HG02798 (cell line): Measurements from ENCODE around the gene HLA-DPB1.
A peak's percentile ranks its signal among the peaks of the same experiment; 100 is the strongest.
"Not testable (repeated sequence)": the region's sequence is repeated elsewhere in the genome, so short reads cannot be mapped to it uniquely, and the experiment has no call there.

Experiments
- ATAC-seq: cut with Tn5 transposase; IDR thresholded peaks from one replicate; pipeline ENCODE4 v1.9.1; 2021; ENCODE audit warnings: mild to moderate bottlenecking; ENCODE audit not compliant: unreplicated experiment, poor library complexity

HLA-DPB1 gene

DNA sequence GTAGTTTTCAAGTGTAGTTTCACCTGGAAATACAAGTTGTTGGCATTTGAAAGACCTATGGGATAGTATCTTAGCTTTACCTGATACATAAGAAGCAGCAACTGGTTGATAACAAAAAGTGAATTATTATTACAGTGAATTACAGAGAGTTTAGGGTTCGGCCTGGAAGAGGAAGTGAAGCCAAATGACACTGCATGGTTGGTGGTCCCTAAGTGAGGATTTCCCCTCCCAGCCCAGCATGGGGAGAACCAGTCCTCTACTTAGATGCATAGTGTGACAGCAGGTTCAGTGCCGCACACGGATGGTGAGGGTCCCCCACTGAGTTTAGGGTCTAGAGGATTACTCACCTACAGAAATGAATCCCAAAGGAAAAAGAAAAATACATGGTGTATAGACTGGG is 18.1 kb downstream of the HLA-DPB1 start:
- no peak for ATAC-seq

- no peak for ATAC-seq
These were observed 19.9 kb downstream of the HLA-DPB1 start for GRCh38 chr6:33095681-33096080.

GRCh38 chr6:33101121-33101737 is 25.4 kb downstream of the HLA-DPB1 start:
- not testable (repeated sequence) for ATAC-seq

- ATAC-seq = no peak
These were observed 28.0 kb downstream of the HLA-DPB1 start for GRCh38 chr6:33103776-33104175.

- no peak for ATAC-seq
These were observed 29.1 kb downstream of the HLA-DPB1 start for GRCh38 chr6:33104887-33105286.

GRCh38 chr6:33105386-33105785 is 29.6 kb downstream of the HLA-DPB1 start:
- no peak for ATAC-seq

- no peak for ATAC-seq
These were observed 30.4 kb downstream of the HLA-DPB1 start for GRCh38 chr6:33105916-33106871.

GRCh38 chr6:33107641-33108040 is 31.9 kb downstream of the HLA-DPB1 start:
- ATAC-seq = no peak

GRCh38 chr6:33108307-33108706 is 32.5 kb downstream of the HLA-DPB1 start:
- no peak for ATAC-seq

DNA sequence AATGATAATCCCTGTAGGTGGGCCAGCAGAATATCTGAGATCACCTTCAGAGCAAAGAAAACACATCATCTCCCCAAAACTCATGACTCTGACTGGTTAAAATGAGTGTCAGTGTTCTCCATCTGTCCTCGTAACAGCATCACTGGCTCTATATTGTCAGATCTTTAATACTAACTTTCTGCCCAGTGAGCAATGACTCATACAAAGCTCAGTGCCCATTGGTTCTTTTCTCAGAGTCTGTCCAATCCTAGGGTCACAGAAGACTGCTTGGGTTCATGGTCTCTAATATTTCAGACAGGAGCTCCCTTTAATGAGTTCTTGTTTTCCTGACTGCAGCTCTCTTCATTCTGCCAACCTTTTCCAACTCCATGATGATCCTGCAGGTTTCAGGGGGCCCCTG is 36.4 kb downstream of the HLA-DPB1 start:
- ATAC-seq = peak; percentile 91

DNA sequence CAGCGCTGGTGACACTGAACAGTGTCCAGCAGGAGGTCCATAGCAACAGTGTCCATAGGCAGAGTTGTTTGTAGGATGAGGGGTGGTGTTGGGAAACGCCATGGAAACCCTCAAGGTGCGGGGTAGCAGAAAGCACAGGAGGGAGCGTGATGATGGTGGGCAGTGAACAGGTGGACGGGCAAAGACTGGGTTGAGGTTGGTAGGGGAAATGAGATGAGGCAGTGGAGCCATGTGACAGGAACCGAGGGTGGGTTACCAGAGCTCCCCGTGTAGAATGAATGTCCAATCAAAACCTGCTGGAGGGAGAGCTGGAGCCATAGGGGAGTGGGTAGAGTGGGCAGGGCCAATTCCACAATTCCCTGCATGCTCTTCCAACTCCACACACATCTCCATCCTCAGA is 38.0 kb downstream of the HLA-DPB1 start:
- no peak for ATAC-seq

GRCh38 chr6:33114406-33114805 is 38.6 kb downstream of the HLA-DPB1 start:
- ATAC-seq = no peak

DNA sequence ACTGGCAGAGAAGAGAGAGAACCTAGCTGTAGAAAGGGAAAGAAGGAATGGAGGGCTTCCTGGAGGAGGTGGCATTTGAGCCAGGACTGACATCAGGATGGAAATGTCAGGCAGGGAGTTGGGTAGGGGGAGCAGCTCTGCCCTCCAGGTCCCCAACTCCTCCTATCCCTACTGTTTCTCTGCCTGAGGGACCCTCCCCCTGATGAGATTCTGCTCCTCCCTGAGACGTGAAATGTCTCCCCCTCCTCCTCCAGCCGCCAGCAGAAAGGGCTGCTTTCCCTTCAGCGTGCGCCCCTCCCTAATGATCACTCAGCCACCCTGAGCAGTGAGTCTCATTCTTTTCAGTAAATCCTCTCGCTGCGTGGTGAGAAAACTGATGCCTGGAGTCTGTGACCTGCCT is 40.6 kb downstream of the HLA-DPB1 start:
- no peak for ATAC-seq

DNA sequence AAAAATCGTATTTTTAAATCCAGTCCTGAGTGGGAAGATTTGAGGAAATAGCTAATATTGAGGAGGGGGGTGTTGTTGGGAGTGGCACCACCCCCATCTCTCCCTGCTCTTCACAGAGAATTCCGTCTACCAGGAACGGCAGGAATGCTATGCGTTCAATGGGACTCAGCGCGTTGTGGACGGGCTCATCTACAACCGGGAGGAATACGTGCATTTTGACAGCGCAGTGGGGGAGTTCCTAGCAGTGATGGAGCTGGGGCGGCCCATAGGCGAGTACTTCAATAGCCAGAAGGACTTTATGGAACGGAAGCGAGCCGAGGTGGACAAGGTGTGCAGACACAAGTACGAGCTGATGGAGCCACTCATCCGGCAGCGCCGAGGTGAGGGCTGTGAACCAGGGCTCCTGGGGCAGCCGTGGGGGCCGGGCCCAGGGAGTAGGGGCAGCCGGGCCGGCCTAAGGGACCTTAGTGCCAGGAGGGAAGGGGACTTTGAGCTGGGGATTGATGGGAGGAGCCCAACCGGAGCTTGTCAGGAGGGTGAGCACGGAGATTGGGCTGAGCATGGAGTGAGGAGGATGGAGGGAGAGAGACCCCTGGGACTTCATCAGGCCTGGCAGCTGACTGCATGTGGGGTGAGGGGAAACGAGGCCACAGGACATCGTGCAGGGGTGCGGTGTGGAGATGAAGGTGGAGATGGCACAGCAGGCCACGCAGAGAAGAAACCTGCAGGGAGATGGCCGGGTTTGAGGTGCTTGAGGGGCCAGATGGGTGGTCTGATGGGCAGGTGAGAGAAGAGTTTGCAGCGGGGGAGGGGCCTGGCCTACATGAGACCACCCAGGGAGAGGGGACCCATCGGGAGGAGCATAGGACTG is 41.3 kb downstream of the HLA-DPB1 start:
- no peak for ATAC-seq

GRCh38 chr6:33117811-33118277 is 42.1 kb downstream of the HLA-DPB1 start:
- ATAC-seq = no peak

DNA sequence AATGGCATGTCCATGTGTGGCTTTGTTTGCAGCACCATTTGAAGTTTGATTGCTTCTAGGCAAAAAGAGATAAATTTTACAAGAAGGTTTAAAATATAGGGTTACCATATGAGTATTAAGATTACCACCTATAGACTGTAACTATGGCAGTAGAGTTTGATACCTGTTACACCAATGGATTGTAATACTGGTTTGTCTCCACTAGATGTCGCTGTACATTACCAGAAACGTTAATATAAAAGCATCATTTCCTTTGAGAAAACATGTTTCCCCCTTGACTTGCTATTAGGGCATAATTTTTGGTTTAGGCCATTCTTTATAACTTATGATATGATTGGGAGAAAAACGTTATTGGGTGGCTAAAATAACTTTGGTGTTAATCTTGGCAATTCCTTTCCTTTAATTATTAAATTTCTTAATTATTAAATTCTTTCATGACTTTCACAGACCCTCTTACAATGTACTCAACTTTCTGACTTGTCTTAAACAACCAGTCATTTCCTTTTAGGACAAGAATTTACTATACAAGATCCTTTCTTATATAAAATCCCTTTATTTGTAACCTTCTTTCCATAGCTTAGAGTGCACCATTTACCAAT is 42.8 kb downstream of the HLA-DPB1 start:
- ATAC-seq = no peak

DNA sequence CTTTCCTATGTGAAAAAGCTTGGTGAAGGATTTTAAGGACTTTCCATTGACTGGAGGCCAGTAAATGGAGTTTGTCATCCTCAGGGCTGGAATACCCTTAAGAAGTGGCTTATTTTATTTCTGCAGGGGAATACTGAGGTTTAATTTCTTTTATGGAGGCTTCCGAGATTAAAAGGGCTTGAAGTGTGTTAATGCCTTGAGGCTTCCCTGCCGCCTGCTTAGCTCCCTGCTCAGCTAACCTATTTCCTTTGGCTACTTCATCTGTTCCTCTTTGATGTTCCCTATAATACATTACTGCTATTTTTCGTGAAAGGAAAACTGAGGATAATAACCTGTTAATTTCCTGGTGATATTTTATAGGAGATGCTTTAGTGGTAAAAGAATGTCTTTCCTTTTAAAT is 44.2 kb downstream of the HLA-DPB1 start:
- ATAC-seq = no peak

- ATAC-seq = no peak
These were observed 47.4 kb downstream of the HLA-DPB1 start for GRCh38 chr6:33123181-33123580.

DNA sequence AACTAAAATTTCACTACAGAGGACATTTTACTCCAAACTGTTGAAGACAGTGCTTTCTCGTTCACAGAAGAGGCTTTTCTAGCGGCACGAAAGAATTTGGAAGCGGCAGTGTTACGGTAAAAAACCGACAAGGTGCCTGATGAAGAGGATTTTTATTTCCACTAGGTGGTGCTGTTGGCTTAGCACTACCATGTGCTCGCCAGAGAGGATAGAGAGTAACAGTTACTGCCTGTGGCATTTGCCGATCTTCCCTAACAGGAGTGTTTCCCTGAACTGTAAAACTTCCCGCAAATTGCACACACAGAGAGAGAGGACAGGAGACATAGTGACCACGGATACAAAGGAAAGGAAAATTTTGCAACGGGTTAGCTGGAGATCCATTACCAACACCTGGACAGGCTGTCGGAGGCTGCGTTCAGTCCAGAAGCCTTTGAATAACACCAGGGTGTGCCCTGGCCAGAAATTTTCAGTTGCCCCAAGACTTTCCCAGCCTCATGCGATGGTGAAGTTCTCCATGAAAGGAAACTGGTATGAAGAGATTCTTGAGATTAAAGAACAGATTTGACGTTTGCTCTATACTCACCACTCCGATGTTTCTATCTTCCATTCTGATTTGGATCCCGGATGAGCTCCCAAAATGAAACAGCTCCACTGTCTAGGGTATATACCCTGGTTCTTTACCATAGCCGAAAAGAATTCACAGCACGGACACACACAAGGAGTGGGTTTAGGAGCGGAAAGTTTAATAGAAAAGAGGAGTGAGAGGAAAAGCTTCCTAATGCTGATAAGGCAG is 48.1 kb downstream of the HLA-DPB1 start:
- no peak for ATAC-seq
